ENCODE results near the gene FOXO3.
"Not testable (repeated sequence)": the region's sequence is repeated elsewhere in the genome, so short reads cannot be mapped to it uniquely, and the experiment has no call there.

The FOXO3 gene

DNA sequence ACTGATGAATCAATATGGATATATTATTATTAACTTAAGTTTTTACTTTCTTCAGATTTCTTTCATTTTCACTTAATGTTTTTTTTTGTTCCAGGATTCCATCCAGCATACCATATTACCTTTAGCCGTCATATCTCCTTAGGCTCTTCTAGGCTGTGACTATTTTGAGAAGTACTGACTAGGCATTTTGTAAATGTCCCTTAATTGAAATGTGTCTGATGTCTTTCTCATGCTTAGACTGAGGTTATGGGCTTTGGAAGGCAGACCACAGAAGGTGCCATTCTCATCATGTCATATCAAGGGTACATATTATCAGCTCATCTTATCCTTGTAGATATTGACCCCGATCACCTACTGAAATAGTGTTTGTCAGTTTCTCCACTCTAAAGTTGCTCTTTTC, 101.3 kb downstream of the FOXO3 start:
- DNase-seq (ENCODE audit: low spot score), result no peak

DNA sequence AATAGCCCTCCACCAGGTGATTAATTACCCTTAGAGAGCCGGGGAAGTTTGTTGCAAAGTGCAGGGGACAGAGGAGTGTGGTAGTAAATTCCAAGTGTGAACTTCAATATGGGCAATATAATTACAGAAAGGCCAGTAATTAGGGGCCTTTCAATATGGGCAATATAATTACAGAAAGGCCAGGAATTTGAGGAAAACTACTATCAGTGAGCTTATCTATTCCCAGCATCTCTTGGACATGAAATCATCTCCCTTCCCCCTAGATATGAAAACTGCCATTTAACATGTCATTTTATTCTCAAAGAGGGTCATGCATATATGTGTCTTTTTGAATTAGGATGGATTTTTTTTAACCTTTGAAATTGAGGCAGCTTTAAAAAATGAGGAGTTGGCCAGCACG, 102.0 kb downstream of the FOXO3 start:
- no peak for DNase-seq (ENCODE audit: low spot score)

GRCh38 chr6:108663494-108664064, 102.9 kb downstream of the FOXO3 start:
- not testable (repeated sequence) for DNase-seq (ENCODE audit: low spot score)

DNA sequence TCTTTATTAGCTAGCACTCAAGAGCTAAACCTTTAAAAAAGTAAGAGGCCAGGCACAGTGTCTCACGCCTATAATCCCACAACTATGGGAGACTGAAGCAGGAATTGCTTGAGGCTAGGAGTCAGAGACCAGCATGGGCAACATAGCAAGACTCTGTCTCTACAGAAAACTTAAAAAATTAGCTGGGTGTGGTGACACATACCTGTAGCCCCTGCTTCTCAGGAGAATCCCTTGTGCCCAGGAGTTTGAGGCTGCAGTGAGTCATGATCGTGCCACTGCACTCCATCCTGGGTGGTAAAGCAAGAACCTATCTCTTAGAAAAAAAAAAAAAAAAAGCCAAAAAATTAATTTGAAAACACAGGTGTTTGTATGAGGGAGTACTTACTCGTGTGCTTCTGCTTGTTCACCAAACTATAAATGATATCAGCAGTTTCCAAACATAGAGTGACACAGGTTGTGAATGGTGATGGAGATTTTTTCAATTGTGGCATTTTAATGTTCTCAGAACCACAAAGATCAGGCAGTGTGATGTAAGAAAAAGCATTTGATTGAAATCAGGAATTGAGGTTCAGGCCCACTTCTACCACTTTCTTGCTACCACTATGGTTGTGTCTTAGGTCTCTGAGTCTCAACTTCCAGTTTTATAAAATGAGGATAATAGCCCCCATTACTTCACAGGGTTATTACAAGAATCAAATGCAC, 104.9 kb downstream of the FOXO3 start:
- no peak for DNase-seq (ENCODE audit: low spot score)

DNA sequence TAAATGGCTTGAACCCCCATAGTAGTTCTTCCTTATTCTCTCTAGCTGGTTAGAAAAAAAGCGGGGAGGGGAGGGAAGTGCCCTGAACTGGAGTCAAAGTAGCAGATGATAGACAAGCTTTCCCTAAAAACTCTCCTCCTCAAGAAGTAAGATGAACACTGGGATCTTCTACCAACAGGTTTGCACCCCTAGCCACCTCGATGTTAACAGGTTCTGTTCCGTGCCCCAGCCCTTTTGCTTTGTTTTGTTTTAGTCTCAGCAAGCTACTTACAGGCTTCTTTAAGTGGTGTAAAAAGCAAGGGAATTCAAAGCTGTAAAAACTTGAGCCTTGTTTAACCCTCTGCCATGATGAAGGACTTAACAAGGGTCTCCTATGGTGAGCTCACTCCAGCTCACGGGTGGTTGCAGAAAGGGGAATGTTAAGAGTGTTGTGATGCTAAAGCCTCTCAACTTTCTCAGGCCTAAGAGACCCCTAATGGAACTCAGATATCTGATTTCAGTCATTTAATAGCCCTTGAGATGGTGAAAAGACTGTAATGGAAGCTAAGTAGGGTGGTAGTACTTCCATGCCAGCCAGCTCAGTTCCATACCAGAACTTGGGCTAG, 106.0 kb downstream of the FOXO3 start:
- no peak for DNase-seq (ENCODE audit: low spot score)

DNA sequence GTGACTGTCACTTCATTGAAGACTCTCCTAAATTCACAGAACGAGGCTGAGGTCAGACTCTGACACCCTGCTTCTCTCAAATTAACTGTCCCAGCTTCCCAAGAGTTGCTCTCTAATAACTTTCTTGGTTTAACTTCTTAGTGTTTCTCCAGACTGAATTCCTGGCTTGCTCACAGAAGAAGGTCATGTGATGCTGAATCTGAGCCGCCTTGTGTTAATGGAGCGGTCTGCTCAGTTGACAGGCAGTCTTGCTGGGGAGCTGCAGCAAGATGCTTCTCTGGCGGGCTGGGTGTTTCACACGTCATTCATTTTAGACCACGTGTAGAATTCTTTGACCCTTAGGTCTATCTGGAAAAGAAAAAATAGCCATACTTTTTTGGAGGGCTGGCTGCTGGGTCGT, 107.3 kb downstream of the FOXO3 start:
- DNase-seq (ENCODE audit: low spot score), result no peak

DNA sequence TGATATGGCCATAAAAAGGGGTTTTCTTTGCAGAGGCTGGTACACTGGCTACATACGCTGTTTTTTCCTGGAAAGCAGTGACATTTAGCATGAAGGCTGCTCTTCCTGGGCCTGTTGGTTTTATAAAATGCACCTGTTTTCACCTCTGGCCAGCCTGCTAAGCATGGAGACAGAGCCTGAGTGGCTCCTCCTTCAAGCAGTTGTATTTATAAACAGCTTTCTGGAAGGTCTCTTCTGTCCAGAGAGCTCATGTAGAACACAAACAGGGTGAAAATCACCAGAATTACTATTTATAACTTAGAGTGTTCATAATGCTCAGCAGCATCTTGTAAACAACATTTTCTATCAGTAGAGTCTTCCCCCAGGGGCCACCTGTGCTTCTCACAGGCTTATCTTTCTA, 109.0 kb downstream of the FOXO3 start:
- DNase-seq (ENCODE audit: low spot score), result no peak

- DNase-seq (ENCODE audit: low spot score), result no peak
Measured at GRCh38 chr6:108671175-108671574, 110.5 kb downstream of the FOXO3 start.

DNA sequence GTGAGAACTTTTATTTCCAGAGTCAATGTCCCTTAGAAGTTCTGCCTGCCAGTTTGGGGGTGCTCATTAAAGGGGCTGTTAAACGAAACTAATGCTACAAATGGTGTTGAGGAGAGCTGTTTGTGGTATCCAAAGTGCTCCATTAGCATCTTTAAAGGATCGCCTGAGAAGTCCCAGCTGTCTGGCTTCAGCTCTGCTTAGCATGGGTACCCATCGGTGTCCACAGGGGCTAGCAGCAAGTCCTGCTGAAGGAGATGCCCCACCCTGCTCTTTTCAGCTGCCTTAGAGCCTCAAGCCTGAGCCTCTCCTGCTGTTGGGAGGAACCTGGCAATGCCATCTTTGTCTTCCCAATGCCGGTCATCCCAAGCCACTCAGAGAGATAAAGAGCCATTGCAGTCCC, 111.1 kb downstream of the FOXO3 start:
- DNase-seq (ENCODE audit: low spot score), result no peak

DNA sequence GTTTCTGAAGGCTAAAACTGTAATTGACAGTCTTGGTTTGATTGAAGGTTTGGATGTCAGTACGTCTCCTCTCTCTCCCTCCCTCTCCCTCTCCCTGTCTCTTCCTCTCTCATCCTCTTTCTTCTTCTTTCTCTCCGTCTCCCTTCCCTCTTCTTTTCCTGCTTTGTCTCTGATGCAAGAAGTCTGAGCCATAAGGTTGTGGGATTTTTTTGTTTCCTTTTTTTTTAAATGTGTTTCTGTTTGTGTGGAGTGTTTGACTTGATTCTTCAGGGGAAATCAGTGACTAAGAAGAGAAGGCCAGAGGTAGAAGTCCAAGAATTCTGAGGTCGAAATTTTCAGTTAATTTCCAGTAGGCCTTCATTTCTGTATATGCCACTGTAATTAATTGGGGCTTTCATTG, 111.9 kb downstream of the FOXO3 start:
- DNase-seq (ENCODE audit: low spot score), result no peak

GRCh38 chr6:108673153-108673552, 112.4 kb downstream of the FOXO3 start:
- DNase-seq (ENCODE audit: low spot score), result no peak

DNA sequence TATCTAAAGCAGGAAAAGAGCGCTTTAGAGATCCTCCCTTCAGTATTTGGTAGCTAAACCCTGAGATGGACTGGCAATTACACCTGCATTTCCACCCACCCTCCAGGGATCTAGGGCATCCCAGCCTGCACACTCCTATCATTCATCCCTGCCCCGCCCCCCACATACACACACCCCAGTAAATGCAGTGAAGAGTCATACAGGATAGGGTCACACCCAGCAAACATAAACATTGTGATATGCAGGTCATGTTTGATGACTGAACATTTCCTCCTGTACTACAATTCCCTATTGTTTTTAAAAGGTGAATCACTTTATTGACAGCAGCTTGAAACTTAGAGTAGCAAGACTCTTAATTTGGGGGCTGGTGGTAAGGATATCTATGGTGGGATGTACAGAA, 112.9 kb downstream of the FOXO3 start:
- no peak for DNase-seq (ENCODE audit: low spot score)

DNA sequence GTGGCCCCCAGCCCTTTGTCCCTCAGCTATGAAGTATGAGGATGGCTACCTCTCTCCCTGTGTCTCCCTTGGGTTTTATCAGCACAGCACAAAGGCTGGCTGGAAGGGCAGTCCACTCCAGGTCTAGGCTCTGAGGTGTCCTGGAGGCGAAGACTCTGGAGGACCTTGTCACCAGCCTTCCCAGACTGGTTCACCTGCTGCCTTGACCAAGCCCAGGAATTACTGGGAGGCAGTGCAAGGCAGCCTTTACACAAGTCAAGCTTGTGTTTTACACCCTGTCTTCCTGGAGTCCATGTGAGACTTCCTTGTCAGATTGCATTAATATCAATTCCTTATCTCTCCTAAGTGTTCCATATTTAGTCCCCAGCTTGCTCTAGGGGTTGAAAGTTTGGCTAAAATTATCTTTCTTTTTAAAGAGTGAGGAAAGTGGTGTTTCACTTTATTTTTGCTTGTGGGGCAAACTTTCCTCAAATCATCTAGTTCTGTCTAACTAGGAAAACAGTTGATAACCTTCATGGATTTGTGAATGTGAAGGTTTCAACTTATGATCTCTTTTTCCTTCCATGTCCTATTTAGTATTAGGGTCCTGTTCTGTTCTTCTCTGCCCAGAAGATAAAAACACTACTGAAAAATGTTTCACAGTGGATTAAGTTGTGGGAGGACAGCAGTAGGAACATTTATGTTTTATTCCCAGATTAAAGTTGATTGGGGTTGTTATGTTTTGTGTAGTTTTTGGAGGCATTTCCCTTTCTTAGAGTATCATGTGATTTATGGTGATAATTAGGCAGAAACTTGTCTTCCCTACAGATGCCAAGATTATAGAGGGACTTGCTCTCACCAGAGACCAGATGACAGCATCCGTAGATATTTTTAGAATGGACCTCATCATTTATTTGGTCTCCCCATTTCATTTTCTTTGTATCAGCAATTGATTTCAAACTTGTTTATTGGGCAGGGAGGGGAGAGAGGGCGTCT, 114.8 kb downstream of the FOXO3 start:
- no peak for DNase-seq (ENCODE audit: low spot score)

DNA sequence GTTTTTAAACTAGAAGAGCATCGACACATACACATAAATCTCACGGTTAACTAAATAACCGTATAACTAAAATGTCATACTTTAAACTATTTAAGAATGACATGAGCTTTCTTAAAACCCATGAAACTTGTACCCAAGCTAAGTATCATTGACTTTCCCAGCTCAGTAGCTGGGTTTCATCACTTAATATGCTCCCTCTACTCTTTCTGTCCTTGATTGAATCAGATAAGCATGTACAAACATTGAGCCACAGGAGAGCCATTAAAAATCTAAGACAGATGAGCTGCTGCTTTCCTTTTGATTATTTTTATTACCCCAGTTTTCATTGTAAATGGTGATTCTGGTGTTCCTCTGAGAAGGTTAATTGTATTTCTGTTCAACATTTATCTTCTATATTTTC, 115.8 kb downstream of the FOXO3 start:
- DNase-seq (ENCODE audit: low spot score), result no peak

DNA sequence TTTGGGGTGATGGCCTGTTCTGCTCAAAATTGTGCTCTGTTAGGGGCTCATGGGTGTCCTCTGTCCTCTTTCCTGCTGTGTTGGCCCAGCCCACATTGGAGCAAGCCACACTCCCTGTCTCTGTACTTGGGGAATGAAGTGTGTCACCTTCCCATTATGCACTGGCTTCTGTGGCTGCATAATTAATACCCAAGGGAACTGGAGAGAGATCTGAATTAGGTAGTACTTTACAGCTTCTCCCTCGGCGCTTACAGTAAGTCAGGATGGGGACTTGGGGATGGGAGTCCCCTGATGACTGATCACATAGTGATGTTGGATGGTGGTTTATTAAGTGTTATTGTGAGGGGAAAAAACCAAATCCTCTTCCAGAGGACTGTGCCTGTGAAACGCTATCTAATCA, 116.6 kb downstream of the FOXO3 start:
- no peak for DNase-seq (ENCODE audit: low spot score)

DNA sequence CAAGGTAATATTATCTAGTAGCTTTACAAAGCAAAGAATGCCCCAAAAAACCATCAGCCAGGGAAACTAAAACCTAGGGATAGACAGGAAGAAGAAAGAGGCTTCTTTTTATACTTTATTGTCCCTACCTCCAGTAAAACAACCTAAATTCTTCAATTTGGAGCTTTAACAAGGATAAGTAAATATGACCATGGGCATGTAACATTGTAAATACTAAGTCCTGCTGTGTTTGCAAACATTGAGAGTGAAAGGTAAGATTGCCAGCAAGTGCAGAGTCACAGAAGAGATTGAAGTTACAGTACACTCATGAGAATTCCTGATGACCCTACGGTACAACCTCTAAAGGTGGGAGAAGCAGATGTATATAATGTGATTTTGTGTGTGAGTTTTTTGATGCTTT, 117.2 kb downstream of the FOXO3 start:
- DNase-seq (ENCODE audit: low spot score), result no peak

DNA sequence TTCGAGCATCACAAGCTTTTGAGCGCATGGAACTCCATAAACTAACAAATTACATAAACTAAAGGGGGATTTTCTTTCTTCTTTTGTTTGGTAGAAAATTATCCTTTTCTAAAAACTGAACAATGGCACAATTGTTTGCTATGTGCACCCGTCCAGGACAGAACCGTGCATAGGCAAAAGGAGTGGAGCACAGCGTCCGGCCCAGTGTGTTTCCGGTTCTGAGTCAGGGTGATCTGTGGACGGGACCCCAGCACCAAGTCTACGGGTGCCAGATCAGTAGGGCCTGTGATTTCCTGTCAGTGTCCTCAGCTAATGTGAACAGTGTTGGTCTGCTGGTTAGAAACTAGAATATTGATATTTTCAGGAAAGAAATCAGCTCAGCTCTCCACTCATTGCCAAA, 119.6 kb downstream of the FOXO3 start:
- not testable (repeated sequence) for DNase-seq (ENCODE audit: low spot score)

- DNase-seq (ENCODE audit: low spot score), result not testable (repeated sequence)
Measured at GRCh38 chr6:108681721-108682120, 121.0 kb downstream of the FOXO3 start.

DNA sequence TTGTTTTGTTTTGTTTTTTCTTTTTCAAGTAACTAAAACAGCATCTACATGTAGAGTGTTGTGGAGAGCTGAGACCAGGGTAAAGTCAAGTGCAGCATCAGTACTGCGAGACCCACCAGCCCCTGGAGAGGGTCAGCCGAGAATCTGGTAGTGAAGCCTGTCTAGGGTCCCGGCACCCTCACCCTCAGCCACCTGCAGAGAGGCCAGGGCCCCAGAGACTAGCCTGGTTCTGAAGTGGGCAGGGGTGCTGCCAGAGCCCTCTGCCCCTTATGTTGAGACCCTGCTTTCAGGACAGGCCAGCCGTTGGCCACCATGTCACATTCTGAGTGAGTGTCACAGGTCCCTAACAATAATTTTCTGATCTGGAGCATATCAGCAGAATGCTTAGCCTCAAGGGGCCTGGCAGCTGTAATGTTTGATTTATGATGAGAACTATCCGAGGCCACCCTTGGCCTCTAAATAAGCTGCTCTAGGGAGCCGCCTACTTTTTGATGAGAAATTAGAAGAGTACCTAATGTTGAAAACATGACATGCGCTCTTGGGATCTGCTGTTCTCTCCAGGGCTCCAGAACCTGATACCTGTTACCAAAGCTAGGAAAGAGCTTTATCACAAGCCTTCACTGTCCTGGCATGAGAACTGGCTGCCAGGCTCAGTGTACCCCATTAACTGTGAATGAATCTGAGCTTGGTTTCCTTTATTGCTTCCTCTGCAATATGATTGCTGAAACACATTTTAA, 121.8 kb downstream of the FOXO3 start:
- DNase-seq (ENCODE audit: low spot score), result not testable (repeated sequence)

- DNase-seq (ENCODE audit: low spot score), result not testable (repeated sequence)
Measured at GRCh38 chr6:108683976-108684375, 123.3 kb downstream of the FOXO3 start.

- DNase-seq (ENCODE audit: low spot score), result no peak
Measured at GRCh38 chr6:108684771-108685329, 124.1 kb downstream of the FOXO3 start.

Measured in RKO (cell line).